GM12875 (cell line): Measurements from ENCODE around the gene TEX36.

Experiments used
- H3K4me3 ChIP-seq: one replicate; pipeline ENCODE4 v1.5.1; 2011; ENCODE audit warnings: low read depth, low read length, control low read depth
- CTCF ChIP-seq: IDR thresholded peaks from 2 replicates; pipeline ENCODE4 v1.5.1; 2011; ENCODE audit warnings: low read depth, mild to moderate bottlenecking, control low read depth, inconsistent platforms, low read length, moderate library complexity, borderline replicate concordance; ENCODE audit not compliant: insufficient read depth

The TEX36 gene

GRCh38 chr10:125689955-125690569 lies 7.1 kb upstream of the TEX36 start:
- no peak for TF ChIP-seq CTCF
- H3K4me3 ChIP-seq, result no peak overlapping the region

- H3K4me3 ChIP-seq, result no peak overlapping the region
- TF ChIP-seq CTCF, result no peak
These were observed 4.7 kb upstream of the TEX36 start for GRCh38 chr10:125687507-125688185.

GRCh38 chr10:125684581-125684980 lies 1.6 kb upstream of the TEX36 start:
- no peak for TF ChIP-seq CTCF

GRCh38 chr10:125683821-125684220 lies 858 bp upstream of the TEX36 start:
- TF ChIP-seq CTCF, result no peak
- no peak overlapping the region for H3K4me3 ChIP-seq

More at GRCh38 chr10:125684581-125684980, 1.6 kb upstream of the TEX36 start:
- H3K4me3 ChIP-seq, result no peak overlapping the region

- TF ChIP-seq CTCF, result no peak
- H3K4me3 ChIP-seq, result no peak overlapping the region
These were observed 3.5 kb downstream of the TEX36 start for GRCh38 chr10:125679436-125679835.

- TF ChIP-seq CTCF, result no peak
- H3K4me3 ChIP-seq, result no peak overlapping the region
These were observed 10.1 kb downstream of the TEX36 start for GRCh38 chr10:125672884-125673283.

- no peak for TF ChIP-seq CTCF
- no peak overlapping the region for H3K4me3 ChIP-seq
These were observed 20.4 kb downstream of the TEX36 start for GRCh38 chr10:125662584-125662983.
